ENCODE data around the gene CRY2.
A peak's percentile ranks its signal among the peaks of the same experiment; 100 is the strongest.
"Not testable (repeated sequence)": the region's sequence is repeated elsewhere in the genome, so short reads cannot be mapped to it uniquely, and the experiment has no call there.

CRY2 gene

DNA sequence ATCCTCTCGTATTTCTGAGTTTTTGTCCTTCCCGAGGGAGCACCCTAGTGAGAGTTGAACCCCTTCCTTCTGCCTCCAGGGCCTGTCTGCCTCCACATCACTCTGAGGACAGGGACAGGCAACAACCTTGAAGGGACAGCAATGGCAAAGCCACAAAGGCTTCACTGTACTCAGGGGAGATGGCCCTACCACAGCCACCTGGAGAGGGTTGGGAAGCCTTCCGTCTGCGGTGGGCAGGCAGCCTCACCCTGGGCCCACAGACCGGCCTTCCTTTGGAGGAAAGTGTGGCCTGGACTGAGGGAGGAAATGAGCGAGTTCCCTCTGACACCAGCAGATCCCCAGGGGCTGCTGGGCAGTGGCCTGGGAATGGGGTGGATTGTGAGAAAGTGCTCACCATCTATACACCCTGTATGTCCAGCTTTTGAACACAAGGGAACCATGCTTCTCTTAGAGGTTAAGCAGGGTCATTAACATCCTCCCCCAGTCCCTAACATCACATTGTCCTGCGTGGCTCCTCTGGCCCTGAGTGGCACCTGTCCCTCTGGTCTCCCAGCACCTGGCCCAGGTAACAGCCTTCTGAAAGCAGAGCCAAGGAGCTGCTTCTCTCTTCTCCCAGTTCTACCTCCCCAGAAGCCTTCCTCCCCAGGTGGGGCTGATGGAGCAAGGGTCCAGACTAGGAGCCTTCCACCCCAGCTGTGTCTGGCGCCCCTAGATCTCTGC, 35.5 kb upstream of the CRY2 start:
- DNase-seq (ENCODE audit: low spot score): no peak

GRCh38 chr11:45812581-45813548, 34.4 kb upstream of the CRY2 start:
- no peak for DNase-seq (ENCODE audit: low spot score)

- no peak for DNase-seq (ENCODE audit: low spot score)
These were observed 31.5 kb upstream of the CRY2 start for GRCh38 chr11:45815747-45816146.

DNA sequence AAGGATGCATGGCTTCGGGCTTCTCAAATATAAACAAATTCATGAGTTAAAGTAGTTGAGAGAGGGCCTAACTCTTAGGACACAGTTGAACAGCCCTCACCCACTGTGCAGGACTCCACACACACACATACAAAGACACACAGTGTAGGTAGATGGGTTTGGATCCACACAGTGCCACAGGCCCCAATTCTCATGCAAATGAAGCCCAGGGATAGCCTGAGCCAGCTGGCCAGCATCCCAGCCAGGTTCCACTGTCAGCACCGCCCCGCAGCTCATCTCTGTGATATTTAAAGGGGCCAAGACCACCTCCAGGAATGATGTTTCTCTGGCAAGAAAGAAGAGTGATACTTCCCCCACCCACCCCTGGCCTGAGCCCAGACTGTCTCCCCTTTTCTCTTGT, 30.7 kb upstream of the CRY2 start:
- DNase-seq (ENCODE audit: low spot score): no peak

- no peak for DNase-seq (ENCODE audit: low spot score)
These were observed 30.1 kb upstream of the CRY2 start for GRCh38 chr11:45817191-45817590.

GRCh38 chr11:45818961-45819605, 28.2 kb upstream of the CRY2 start:
- no peak for DNase-seq (ENCODE audit: low spot score)

DNA sequence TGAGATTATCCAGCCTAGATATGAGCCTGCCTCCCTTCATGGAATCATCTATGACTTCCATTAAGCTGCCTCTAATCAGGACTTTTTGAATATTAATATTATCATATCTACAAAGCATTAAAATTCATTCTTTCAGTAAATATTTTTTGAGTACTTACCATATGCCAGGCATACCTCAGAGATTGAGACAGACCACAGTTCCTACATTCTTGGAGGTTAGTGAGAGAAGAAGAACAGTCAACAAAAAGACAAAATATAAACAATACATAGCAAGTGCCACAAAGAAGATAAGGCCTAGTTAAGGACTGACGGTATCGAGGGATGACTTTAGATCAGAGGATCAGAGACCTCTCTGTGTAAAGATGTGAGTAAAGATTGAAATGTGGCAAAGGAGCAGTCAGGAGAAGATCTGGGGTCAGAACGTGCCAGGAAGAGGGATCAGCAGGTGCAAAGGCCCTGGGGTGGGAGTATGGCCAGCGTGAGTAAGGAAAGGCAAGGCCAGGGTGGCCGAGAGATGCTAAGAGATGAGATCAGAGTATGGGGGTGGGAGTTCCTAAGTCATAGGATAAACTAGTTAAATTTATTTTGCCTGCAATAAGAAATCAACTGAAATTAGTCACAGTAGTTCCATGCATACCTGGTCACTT, 26.9 kb upstream of the CRY2 start:
- no peak for DNase-seq (ENCODE audit: low spot score)

- not testable (repeated sequence) for DNase-seq (ENCODE audit: low spot score)
These were observed 20.8 kb upstream of the CRY2 start for GRCh38 chr11:45826492-45826891.

- no peak for DNase-seq (ENCODE audit: low spot score)
These were observed 20.2 kb upstream of the CRY2 start for GRCh38 chr11:45827123-45827522.

- DNase-seq (ENCODE audit: low spot score): no peak
These were observed 18.3 kb upstream of the CRY2 start for GRCh38 chr11:45828996-45829395.

DNA sequence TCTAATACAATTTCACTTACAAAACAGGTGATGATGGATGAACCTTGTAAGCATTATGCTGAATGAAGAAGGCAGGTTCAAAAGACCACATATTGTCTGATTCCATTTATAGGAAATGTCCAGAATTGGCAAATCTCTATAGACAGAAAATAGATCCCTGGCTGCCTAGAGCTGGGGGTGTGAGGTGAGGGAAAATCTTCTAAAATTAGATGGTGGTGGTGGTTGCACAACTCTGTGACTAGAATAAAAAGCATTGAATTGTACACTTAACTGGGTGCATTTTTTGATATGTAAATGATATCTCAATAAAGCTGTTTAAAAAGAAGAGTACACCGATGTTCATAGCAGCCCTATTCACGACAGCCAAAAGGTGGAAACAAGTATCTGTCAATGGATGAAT, 16.7 kb upstream of the CRY2 start:
- DNase-seq (ENCODE audit: low spot score): no peak

- DNase-seq (ENCODE audit: low spot score): no peak
These were observed 14.3 kb upstream of the CRY2 start for GRCh38 chr11:45832811-45833441.

DNA sequence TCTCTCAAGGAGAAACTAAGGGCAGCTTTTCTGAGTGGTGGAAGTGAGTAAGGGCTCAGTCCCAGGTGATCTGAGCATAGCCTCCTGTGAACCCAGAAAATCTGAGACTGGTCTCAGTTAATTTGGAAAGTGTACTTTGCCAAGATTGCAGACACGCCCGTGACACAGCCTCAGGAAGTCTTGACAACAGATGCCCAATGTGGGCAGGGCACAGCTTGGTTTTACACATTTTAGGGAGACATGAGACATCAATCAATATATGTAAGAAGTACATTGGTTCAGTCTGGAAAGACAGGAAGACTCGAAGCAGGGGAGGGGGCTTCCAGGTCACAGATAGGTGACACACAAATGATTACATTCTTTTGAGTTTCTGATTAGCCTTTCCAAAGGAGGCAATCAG, 13.5 kb upstream of the CRY2 start:
- no peak for DNase-seq (ENCODE audit: low spot score)

DNA sequence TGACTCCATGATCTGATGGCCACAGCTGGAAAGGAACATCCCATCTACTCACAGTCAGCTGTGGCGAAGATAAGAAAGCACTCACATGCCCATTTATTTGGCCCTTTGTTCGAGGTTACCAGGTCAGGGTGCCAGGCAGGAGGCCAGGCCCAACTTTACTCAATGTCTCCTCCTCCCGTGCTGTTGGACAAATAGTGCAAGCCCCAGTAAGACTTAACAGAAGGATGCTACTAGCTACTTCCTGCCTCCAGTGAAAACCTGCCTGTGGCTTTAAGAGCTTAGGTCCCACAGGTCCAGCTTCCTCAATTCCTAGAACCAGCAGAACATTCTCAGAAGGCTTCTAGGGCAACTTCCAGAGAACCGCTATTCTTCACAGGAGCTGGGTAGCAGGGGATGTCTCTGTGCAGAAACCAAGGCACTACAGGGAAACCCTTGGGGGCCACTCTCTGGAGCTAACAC, 12.9 kb upstream of the CRY2 start:
- peak; percentile 45 for DNase-seq (ENCODE audit: low spot score)

- DNase-seq (ENCODE audit: low spot score): no peak
These were observed 8.1 kb upstream of the CRY2 start for GRCh38 chr11:45839204-45839603.

- not testable (repeated sequence) for DNase-seq (ENCODE audit: low spot score)
These were observed 7.0 kb upstream of the CRY2 start for GRCh38 chr11:45840251-45840650.

GRCh38 chr11:45843158-45843924, 3.9 kb upstream of the CRY2 start:
- DNase-seq (ENCODE audit: low spot score): peak; percentile 95

DNA sequence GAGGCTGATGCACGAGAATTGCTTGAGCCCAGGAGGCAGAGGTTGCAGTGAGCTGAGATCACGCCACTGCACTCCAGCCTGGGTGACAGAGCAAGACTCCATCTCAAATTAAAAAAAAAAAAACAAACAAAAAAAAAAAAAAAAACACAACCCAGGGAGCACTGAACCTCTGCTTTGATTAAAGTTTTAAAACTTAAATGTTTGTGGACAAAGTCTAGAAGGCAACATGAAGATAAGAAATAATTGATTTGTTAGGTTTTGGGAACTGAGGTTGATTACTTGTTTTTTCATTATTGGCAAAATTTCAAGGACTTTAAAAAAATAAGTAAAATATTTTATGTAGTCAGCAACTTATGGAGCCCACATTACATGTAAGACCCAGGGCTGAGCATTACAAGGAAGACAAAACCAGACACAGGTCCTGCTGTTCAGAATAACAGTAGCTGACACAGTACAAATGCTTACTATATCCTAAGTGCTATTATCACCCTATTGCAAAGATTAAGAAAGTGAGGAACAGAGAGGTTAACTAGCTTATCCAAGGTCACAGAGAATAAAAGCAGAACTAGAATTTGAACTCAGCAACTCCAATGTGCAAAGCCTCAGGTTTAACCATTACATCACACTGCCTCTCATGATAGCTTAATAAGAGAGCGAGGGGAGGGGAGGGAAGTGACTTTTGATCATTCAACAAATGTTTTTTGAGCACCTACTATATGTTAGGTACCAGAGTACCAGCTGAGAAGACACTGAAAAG, 2.3 kb upstream of the CRY2 start:
- DNase-seq (ENCODE audit: low spot score): no peak

DNA sequence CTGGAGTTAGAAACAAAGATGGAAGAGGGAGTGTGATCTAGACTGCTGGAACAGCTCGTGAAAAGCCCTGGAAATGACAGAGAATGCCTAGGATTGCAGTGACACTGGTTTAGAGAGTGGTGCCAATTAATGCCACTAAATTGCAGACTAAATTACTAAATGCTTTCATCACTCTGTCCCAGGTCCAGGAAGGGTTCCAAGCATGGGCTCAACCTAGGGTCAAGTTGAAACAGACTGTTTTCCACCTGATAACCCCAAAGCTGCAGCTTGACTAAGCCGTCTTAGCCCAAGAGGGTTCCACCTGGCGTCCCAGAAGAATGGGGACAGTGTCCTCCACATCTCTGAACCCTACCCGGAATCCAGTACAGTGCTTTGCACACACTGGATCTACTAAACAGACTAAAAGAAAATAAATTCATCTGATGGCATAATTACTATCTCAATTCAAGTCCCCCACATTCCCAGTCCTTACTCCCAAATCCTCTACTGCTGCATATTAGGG, 1.1 kb upstream of the CRY2 start:
- DNase-seq (ENCODE audit: low spot score): no peak

DNA sequence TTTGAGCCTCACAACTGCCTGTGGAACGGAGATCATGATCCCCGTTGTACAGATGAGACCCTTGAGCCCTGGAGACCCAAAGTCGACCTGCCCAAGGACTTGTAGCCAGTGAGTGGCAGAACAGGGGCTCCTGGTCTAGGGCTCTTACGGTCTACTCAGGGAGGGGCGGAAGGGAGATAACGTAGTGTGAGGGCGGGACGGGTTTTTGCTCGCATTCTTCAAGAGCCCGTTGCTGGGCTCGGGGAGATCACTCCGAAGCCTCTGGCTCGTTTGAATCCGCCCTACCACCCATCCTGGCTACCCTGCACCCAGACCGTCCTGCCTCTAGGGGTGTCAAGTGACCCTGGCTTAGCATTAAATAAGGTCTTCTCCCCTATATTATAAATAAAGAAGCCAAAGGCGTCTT, 639 bp downstream of the CRY2 start:
- DNase-seq (ENCODE audit: low spot score): peak; percentile 48
